HG03103 (cell line): ENCODE measurements around the gene DCLK2.

Experiments used
- ATAC-seq: cut with Tn5 transposase; IDR thresholded peaks from one replicate; pipeline ENCODE4 v1.9.1; 2021; ENCODE audit warnings: low read depth; ENCODE audit not compliant: unreplicated experiment

The DCLK2 gene

GRCh38 chr4:150078041-150078578 is at the start of gene DCLK2:
TSS of gene DCLK2 (plus strand) at chr4:150078445. CDS start at chr4:150079028, 583 bp downstream.
- ATAC-seq: no peak

DNA sequence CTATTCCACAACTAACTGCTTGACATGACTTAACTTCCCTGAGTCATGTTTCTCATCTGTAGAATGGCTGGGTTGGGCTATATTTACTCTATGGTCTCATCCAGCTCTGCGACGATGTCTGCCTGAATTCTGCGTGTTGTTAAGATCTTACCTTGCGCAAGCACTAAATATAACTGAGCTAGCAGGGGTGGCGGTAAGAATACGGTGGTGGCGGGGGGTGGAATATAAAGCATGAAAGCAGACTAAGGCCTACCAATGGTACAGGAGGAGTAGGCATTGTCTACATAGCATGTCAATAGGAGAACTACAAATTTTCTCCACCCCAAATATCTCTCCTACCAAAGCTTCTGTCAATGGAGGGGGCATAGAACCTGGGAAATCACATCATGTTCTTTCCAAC is 45.7 kb upstream of the DCLK2 start:
- no peak for ATAC-seq

- no peak for ATAC-seq
These were observed 45.2 kb upstream of the DCLK2 start for GRCh38 chr4:150033081-150033480.

- no peak for ATAC-seq
These were observed 44.3 kb upstream of the DCLK2 start for GRCh38 chr4:150033901-150034300.

DNA sequence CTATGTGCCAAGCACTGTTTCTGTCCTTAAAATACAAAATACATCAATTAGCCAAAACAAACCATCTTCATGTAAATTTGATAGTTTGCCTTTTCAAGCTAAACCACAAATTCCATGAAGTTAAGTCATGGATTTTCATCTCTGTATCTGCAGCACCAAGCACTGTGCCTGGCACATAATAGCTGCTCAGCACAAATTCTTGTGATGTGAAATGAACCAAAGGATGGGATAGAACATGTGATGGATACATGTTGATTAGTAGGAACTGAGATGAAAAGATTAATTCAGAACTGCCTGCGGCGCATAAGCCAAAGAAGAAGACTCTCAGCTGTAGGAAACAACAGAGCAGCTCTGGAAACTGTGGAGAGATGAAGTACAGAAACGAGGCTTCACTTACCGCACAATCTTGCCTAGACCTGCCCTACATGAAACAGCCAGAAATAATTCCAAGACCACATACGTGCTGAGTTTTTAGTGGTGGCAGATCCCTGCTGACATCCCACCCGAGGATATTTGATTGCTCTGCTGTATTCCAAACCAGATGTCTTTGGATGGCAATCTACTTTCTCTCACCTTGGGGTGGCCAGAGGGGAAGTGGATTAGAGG is 40.9 kb upstream of the DCLK2 start:
- ATAC-seq: no peak

DNA sequence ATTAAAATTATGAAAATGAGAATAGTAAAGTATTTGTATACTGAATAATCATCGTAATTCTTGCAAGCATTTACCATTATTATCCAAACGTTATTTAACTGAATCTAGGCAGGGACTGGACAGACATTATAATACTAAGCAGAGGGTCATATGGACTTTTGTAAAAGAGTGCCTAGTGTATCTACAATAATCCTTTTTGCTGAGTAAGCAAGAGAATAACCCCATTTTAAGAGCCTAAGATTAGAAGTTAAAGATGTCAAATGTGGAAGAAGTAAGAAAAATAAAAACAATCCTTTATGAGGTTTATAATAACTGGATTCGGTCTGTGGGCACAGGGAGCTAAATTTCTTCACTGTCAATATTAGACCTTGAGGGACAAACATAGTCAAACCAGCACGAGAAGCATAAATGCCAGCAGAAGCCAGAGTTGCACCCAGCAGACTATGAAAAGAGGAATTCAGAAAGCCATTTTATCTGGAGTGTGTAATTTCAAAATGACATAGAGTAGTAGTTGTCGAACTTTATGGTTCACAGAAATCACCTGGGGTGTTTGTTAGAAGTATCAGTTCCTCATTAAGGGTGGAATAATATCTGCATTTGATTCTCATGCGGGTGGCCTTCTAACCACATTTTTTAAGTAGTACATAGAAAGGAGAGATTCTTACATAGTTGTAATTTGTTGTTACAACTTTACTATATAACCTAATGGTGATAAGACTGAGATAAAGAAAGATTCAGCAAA is 39.7 kb upstream of the DCLK2 start:
- peak; percentile 96 for ATAC-seq

DNA sequence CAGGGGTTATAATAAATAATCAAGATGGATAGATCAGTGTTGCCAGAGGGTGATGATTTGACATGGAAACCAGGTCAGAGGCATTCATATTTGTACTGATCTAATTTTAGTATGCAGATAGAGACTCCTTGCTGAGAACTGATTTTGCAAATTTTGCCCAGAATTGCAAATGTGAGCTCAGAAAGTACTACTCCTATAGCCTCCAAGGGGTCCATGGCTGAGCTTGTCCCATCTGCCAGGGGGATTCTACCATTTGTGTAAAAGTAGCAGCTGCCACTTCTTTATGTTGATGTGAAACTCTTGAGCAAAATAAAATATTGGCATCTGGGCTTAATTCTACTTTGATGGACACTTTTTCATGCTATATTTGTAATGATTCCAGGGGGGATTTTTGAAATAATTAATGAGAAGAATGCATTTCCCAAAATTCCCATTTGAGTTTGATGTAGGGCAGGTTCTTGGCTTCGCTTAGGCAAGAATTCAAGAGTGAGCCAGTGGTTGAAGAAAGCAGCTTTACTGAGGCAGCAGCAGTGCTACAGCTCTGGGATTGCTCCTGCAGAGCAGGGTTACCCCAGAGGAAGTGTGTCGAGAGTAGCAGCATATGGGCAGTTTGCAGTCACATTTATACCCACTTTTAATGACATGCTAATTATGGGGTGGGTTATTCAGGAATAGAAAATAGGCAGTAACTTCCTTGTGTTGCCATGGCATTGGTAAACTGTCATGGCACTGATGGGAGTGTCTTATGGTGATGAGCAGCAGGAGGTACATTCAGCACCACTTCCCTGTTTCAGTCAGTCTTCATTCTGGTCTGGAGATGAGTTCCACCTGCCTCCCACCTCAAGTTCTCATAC is 38.7 kb upstream of the DCLK2 start:
- ATAC-seq: no peak

DNA sequence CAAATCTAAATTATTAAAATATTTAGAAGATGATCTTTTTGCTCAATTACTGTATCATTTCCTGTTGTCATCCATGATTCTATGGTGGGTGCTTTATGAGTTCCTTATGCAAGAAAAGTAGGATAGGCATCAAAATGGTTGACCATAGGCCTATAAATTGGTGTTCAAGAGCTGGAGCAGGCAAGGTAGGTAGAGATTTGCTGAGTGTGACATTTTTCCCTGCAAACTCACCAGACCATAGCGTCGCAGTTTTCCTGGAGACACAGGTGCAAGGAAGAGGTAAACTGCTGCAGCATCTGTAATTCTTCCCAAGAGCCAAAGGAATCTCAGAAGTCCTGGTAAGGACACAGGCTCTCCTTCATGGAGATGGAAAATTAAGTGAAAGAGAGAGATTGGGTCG is 33.7 kb upstream of the DCLK2 start:
- no peak for ATAC-seq

GRCh38 chr4:150045410-150045809 is 32.8 kb upstream of the DCLK2 start:
- no peak for ATAC-seq

DNA sequence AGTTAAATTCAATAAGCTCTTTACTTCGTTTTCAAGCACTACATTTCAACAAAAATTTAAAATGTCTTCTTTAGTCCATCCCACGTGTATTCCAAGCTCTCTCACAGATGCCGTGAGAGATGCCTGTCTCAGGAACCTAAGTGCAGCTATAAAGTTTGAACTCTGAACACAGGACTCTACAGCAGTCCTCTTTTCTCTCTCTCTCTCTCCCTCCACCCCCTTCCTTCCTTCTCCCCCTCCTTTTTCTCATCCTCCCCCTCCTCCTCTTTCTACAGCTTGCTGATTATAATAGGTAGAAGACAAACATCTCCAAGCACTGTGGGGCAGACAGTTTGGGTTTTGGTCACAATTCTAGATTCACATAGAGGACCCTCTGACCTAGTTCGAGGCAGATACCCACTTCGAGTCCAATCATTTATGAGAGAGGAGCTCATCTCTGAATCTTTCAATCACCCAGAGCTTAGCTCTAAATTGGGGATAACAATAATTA is 31.5 kb upstream of the DCLK2 start:
- no peak for ATAC-seq

GRCh38 chr4:150047546-150047945 is 30.7 kb upstream of the DCLK2 start:
- no peak for ATAC-seq

DNA sequence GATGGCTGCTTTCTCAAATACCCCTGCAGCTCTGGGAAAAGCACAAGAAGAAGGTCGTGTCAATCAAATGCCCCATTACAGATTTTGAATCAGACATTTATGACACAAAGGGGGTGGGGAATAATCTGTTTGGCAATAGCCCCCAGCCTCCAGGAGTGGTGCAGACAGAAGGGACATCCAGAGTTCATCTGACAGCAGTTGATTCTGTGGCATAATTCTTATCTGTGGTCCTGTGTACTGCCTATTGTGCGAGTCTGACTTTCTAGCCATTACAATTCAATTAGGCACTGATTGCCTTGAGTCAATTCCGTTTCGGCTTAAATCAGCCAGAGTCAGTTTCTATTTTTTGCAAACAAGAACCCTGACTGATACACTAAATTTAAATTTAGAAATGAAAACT is 28.6 kb upstream of the DCLK2 start:
- no peak for ATAC-seq

DNA sequence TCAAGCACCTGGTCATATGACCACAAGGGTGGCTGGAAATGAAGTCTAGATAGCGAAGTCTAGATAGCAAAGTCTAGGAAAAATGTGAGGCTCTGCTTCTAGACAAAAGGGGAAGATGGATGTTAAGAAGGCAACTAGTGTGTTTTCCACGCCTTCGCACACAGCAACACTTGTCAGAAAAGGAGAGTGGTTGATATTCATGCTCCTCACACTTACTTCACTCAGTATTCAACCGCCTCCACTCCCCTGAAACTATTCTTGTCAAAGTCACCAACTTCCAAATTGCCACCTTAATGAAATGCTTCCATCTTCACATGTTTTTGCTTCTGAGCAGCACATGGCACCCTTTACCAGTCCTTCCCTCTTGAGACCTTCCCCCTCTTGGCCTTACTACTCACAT is 27.7 kb upstream of the DCLK2 start:
- no peak for ATAC-seq

- ATAC-seq: no peak
These were observed 27.1 kb upstream of the DCLK2 start for GRCh38 chr4:150051111-150051510.

- ATAC-seq: no peak
These were observed 22.8 kb upstream of the DCLK2 start for GRCh38 chr4:150055467-150055866.

DNA sequence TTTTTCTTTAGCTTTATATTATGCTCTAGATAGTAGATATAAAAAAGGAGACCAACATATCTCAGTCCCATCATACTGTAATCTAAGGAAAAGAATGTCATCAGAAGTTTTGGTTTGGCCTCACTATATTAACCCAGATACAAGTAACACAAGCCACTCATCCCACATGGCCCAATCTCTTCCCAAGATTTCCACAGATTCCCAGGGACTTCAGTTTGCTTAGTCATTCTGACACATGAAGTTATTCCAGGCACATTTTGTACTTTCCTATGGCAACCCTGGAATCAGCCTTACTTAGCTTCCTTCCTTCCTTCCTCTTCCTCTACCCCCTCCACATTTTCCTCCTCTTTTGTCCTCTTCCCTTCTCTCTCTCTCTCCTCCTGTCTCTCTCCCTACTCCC is 21.7 kb upstream of the DCLK2 start:
- ATAC-seq: no peak

- no peak for ATAC-seq
These were observed 17.0 kb upstream of the DCLK2 start for GRCh38 chr4:150061086-150061776.

- no peak for ATAC-seq
These were observed 15.1 kb upstream of the DCLK2 start for GRCh38 chr4:150063128-150063527.

DNA sequence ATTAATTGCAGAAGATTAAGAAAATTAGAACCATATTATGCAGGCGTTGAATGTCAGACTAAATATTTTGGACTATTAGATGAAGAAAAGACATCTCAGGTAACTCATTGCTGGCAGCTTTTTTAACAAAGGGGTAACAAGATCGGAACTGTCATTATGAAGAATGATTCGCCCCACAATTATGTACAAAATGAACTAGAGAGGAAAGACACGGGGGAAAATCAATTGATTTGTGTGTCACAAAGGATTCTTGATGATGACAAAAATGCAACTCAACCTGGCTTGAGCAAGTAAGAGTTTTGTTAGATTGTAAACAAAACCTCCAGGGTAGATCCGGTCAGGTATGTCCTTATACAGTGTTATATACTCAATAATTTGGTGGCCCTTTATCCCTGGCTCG is 12.5 kb upstream of the DCLK2 start:
- no peak for ATAC-seq

- no peak for ATAC-seq
These were observed 10.4 kb upstream of the DCLK2 start for GRCh38 chr4:150067859-150068258.
